Mesothelial cell of epicardium (in vitro differentiated cells): ENCODE results near the gene CPEB4. TPM values are rescaled to one million over a fixed set of nuclear protein-coding genes. Genes with fewer than 3 reads are reported as not detected.

ENCODE experiments used
- DNase-seq, 2 experiments: peaks; one replicate each; pipeline ENCODE4 v3.0.0; 2021; ENCODE audit warnings: low spot score in 2 of 2; ENCODE audit not compliant: unreplicated experiment in 2 of 2
- H3K27ac Mint-ChIP-seq: 2 replicates; pipeline ENCODE4 v1.8.0; 2021; ENCODE audit warnings: mixed read lengths
- H3K27me3 Mint-ChIP-seq: 2 replicates; pipeline ENCODE4 v1.8.0; 2021; ENCODE audit warnings: low read depth, mixed read lengths
- H3K36me3 Mint-ChIP-seq: 2 replicates; pipeline ENCODE4 v1.8.0; 2021; ENCODE audit warnings: mixed read lengths
- H3K4me1 Mint-ChIP-seq: 2 replicates; pipeline ENCODE4 v1.8.0; 2021; ENCODE audit warnings: mixed read lengths
- H3K4me3 Mint-ChIP-seq: 2 replicates; pipeline ENCODE4 v1.8.0; 2021; ENCODE audit warnings: mild to moderate bottlenecking, moderate library complexity, mixed read lengths
- H3K9me3 Mint-ChIP-seq: 2 replicates; pipeline ENCODE4 v1.8.0; 2021; ENCODE audit warnings: mixed read lengths
- total RNA-seq: library from RNA; stranded (reverse); gene quantifications from 3 replicates; pipeline ENCODE4 v1.2.1, GENCODE V29; 2021
- TF ChIP-seq, protein P1 (sequence below): fragments of 200-600 bp; sonication (generic); IDR thresholded peaks from one replicate; pipeline ENCODE4 v1.5.0; 2021; ENCODE audit warnings: antibody characterized with exemption; ENCODE audit not compliant: unreplicated experiment

CPEB4 gene
- total RNA-seq, 1 donor from 2014 or later = 15.3 TPM

DNA sequence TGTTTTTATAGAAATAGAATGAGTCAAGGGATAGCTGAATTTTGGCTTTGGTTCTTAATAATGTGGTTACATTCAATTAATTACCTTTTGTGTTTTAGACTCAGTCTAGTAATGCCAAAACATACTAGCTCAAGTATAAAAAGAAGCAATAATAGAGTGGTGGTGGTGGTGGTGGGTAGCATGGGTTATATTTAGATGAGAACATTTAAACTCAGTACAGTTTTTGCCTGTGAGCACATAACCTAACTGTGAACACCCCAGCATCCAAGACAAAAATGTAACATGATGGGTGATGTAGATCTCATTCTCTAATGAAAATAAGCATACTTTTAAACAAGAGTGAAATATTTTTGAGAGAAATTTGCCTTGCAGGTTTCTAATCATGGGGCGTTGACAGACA is 14.2 kb downstream of the CPEB4 start:
- Mint-ChIP-seq H3K9me3 (no peaks in the 10 kb centered on the region), H3K4me1 (no peaks in the 10 kb centered on the region), H3K36me3 (no peaks in the 10 kb centered on the region), H3K27me3 (no peaks in the 10 kb centered on the region), H3K4me3 (no peak overlapping the region), H3K27ac (no peak overlapping the region)
- no peak for DNase-seq
- TF ChIP-seq, protein P1, sequence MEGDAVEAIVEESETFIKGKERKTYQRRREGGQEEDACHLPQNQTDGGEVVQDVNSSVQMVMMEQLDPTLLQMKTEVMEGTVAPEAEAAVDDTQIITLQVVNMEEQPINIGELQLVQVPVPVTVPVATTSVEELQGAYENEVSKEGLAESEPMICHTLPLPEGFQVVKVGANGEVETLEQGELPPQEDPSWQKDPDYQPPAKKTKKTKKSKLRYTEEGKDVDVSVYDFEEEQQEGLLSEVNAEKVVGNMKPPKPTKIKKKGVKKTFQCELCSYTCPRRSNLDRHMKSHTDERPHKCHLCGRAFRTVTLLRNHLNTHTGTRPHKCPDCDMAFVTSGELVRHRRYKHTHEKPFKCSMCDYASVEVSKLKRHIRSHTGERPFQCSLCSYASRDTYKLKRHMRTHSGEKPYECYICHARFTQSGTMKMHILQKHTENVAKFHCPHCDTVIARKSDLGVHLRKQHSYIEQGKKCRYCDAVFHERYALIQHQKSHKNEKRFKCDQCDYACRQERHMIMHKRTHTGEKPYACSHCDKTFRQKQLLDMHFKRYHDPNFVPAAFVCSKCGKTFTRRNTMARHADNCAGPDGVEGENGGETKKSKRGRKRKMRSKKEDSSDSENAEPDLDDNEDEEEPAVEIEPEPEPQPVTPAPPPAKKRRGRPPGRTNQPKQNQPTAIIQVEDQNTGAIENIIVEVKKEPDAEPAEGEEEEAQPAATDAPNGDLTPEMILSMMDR = no peak

- H3K27ac Mint-ChIP-seq = no peak overlapping the region
- H3K4me3 Mint-ChIP-seq = no peak overlapping the region
- H3K4me1 Mint-ChIP-seq = no peaks in the 10 kb centered on the region
- no peaks in the 10 kb centered on the region for H3K36me3 Mint-ChIP-seq
- H3K9me3 Mint-ChIP-seq = no peaks in the 10 kb centered on the region
- DNase-seq = no peak
- H3K27me3 Mint-ChIP-seq = no peaks in the 10 kb centered on the region
- TF ChIP-seq, protein P1 = no peak
These were observed 14.6 kb downstream of the CPEB4 start for GRCh38 chr5:173902743-173903142.

GRCh38 chr5:173903396-173904140 is 15.4 kb downstream of the CPEB4 start:
- H3K27ac Mint-ChIP-seq = no peak overlapping the region
- H3K27me3 Mint-ChIP-seq = no peaks in the 10 kb centered on the region
- TF ChIP-seq, protein P1 = no peak
- no peaks in the 10 kb centered on the region for H3K4me1 Mint-ChIP-seq
- H3K9me3 Mint-ChIP-seq = no peaks in the 10 kb centered on the region
- no peak overlapping the region for H3K4me3 Mint-ChIP-seq
- H3K36me3 Mint-ChIP-seq = no peaks in the 10 kb centered on the region
- DNase-seq = no peak

DNA sequence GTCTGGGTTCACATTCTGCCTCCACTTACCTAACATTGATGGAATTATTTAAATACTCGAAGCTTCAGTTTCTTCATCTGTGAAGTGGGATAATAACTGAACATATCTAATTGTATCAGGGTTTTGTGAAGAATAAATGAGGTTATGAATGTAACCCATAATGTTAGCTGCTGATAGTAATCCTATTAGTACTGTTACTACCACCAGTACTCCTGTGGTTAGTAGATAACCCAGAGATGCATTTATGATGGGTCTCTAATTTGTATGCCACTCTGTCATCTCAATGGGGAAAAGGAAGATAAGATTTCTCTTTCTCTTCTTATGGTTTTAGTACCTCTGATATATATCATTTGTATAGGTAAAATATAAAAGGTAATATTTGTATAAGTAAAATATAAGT is 16.0 kb downstream of the CPEB4 start:
- Mint-ChIP-seq H3K4me1 (peaks cover under 1% of the 10 kb centered on the region), H3K27ac (no peak overlapping the region), H3K4me3 (no peak overlapping the region), H3K27me3 (no peaks in the 10 kb centered on the region), H3K9me3 (no peaks in the 10 kb centered on the region), H3K36me3 (no peaks in the 10 kb centered on the region)
- TF ChIP-seq, protein P1 = no peak
- DNase-seq = no peak

GRCh38 chr5:173907284-173907683 is 19.1 kb downstream of the CPEB4 start:
- TF ChIP-seq, protein P1 = no peak
- Mint-ChIP-seq H3K4me1 (peaks cover 3% of the 10 kb centered on the region), H3K27ac (no peak overlapping the region), H3K36me3 (peaks cover 1% of the 10 kb centered on the region), H3K27me3 (no peaks in the 10 kb centered on the region), H3K4me3 (no peak overlapping the region), H3K9me3 (no peaks in the 10 kb centered on the region)
- DNase-seq = no peak
